Measurements from ENCODE around the gene RARG. TPM values are rescaled to one million over a fixed set of nuclear protein-coding genes. Genes with fewer than 3 reads are reported as not detected.

Gene RARG
- total RNA-seq, 4 donors from 2014 or later = 2.6 to 65.6 (median 28.9) TPM

DNA sequence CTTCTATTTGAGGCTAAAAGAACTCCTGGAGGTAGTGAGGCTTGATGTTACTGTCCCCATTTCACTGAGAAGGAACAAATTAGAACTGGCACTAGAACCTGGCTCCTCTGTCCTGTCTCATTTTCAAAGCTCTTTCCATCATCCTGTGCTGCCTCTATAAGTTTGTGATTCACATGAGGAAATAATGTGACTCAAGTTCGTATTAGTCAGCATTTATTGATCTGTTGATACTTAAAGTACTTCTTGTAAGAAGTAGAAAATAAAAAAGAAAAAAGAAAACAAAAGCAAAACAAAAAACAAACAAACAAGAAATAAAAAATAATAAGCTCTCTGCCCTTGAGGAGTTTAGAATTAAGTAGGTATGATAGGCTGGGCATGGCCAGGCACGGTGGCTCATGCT lies 33.8 kb upstream of the RARG start:
- no peak for DNase-seq
- Histone ChIP-seq H3K27ac (no peak overlapping the region), H3K27me3 (no peaks in the 10 kb centered on the region), H3K36me3 (no peaks in the 10 kb centered on the region), H3K4me1 (no peaks in the 10 kb centered on the region), H3K4me3 (no peak overlapping the region), H3K9me3 (no peaks in the 10 kb centered on the region)
- intact Hi-C loops (cut with DNase I; ENCODE audit: low total_unique reads) = no loop called here
- TF ChIP-seq, protein P1, sequence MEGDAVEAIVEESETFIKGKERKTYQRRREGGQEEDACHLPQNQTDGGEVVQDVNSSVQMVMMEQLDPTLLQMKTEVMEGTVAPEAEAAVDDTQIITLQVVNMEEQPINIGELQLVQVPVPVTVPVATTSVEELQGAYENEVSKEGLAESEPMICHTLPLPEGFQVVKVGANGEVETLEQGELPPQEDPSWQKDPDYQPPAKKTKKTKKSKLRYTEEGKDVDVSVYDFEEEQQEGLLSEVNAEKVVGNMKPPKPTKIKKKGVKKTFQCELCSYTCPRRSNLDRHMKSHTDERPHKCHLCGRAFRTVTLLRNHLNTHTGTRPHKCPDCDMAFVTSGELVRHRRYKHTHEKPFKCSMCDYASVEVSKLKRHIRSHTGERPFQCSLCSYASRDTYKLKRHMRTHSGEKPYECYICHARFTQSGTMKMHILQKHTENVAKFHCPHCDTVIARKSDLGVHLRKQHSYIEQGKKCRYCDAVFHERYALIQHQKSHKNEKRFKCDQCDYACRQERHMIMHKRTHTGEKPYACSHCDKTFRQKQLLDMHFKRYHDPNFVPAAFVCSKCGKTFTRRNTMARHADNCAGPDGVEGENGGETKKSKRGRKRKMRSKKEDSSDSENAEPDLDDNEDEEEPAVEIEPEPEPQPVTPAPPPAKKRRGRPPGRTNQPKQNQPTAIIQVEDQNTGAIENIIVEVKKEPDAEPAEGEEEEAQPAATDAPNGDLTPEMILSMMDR (IDR thresholded peaks at IDR 0.05) = no peak
- no peak for TF ChIP-seq POLR2A (IDR thresholded peaks at IDR 0.05)

DNA sequence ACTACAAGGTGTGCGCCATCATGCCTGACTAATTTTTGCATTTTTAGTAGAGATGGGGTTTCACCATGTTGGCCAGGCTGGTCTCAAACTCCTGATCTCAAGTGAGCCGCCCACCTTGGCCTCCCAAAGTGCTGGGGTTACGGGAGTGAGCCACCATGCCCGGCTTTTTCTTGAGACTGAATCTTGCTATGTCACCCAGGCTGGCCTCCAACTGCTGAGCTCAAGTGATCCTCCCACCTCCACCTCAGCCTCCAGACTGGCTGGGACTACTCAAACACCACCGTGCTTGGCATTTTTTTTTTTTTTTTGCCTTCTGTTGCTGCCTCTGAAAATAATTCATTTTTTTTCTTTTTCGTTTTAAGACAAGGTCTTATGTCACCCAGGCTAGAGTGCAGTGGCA lies 27.9 kb upstream of the RARG start:
- intact Hi-C loops (cut with DNase I; ENCODE audit: low total_unique reads) = no loop called here
- no peaks in the 10 kb centered on the region for H3K36me3 ChIP-seq

DNA sequence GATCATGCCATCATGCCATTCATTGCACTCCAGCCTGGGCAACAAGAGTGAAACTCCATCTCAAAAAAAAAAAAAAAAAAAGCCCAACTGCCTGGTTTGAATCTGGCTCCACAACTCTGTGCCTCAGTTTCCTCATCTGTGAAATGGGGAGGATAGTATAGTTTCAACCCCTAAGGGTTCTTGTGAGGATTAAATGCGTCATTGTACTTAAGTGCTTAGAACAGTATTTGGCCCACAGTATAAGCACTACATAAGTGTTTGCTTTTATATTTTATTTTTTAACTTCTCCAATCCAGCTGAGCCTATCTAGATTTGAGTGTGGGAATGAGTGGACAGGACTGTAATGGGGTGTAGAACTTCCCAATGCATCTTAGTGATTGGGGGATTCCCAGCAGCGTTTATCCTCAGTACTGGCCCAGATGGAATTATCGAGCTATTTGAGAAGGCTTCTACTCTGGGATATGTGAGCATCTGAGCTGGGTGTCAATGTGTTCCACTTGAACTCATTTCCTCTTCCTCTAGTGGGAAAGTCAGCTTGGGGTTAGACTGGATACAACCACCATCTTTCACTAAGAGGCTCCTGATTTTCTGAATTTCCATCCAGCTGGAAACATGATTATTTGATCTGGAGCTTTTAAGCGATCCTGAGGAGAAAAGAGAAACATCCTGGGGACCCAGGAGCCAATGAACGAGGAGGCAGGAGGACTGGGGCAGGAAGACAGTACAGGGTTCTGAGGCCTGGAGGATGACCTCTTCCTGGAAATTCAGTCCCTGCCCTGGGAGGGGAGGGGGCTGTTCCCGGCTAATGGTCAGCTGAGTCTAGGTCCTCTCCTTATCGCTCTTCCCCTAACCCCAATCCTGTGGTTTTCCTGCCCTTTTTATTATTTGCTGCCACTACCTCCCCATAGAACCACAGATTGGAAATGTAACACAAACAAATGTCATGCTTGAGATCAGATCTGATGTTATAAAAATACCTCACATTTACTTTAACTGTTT lies 26.8 kb upstream of the RARG start:
- Histone ChIP-seq H3K4me1 (peaks cover 0 to 1% of the 10 kb centered on the region in 2 donors), H3K9me3 (no peaks in the 10 kb centered on the region), H3K27ac (no peak overlapping the region), H3K27me3 (no peaks in the 10 kb centered on the region), H3K4me3 (no peak overlapping the region), H3K36me3 (no peaks in the 10 kb centered on the region)
- no peak for DNase-seq
- TF ChIP-seq, protein P1 (IDR thresholded peaks at IDR 0.05) = no peak
- TF ChIP-seq POLR2A (IDR thresholded peaks at IDR 0.05) = no peak
- intact Hi-C loops (cut with DNase I; ENCODE audit: low total_unique reads) = no loop called here

More for the DNA sequence above, 27.9 kb upstream of the RARG start:
- no peak for TF ChIP-seq POLR2A (IDR thresholded peaks at IDR 0.05)
- TF ChIP-seq, protein P1 (IDR thresholded peaks at IDR 0.05) = no peak
- H3K4me3 ChIP-seq = no peak overlapping the region
- no peaks in the 10 kb centered on the region for H3K9me3 ChIP-seq
- no peak for DNase-seq
- H3K4me1 ChIP-seq = no peaks in the 10 kb centered on the region
- no peaks in the 10 kb centered on the region for H3K27me3 ChIP-seq
- H3K27ac ChIP-seq = no peak overlapping the region

DNA sequence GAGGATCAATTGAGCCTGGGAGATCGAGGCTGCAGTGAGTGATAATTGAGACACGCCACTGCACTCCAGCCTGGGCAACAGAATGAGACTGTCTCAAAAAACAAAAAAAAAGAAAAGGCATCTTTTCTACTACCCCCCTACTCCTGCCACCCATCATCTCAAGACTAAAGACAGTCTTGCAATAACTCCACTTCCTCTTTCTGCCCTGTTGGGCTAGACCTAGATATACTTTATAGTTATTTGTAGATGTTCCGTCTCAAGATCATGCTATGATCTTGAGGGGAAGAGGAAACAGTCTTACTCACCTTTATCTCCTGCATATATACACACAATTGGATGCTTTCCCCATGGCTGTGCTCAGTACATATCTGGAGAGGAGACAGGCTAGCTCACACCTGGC lies 24.0 kb upstream of the RARG start:
- no peak for DNase-seq
- H3K27ac ChIP-seq = no peak overlapping the region
- intact Hi-C loops (cut with DNase I; ENCODE audit: low total_unique reads) = no loop called here

More for the DNA sequence above, 24.0 kb upstream of the RARG start:
- Histone ChIP-seq H3K27me3 (no peaks in the 10 kb centered on the region), H3K4me1 (peaks cover 0 to 17% of the 10 kb centered on the region in 2 donors), H3K4me3 (no peak overlapping the region), H3K36me3 (no peaks in the 10 kb centered on the region), H3K9me3 (no peaks in the 10 kb centered on the region)
- TF ChIP-seq POLR2A (IDR thresholded peaks at IDR 0.05) = no peak
- TF ChIP-seq, protein P1 (IDR thresholded peaks at IDR 0.05) = no peak
